Mesenchymal stem cell (in vitro differentiated cells and primary cell): ENCODE measurements around the gene KRT79.
A peak's percentile ranks its signal among the peaks of the same experiment; 100 is the strongest.

ENCODE experiments used
- DNase-seq: peaks from one replicate; pipeline ENCODE4 v3.0.0-alpha.2; 2013
- H2AFZ ChIP-seq: one replicate; pipeline ENCODE4 v1.6.1; 2013; ENCODE audit warnings: low read depth, mild to moderate bottlenecking, control low read depth, inconsistent platforms, low read length, moderate library complexity
- H2AK5ac ChIP-seq: 2 replicates; pipeline ENCODE4 v1.6.1; 2013; ENCODE audit warnings: low read length, moderate library complexity, mild to moderate bottlenecking, inconsistent platforms; ENCODE audit not compliant: severe bottlenecking
- H2BK120ac ChIP-seq: one replicate; pipeline ENCODE4 v1.6.1; 2013; ENCODE audit warnings: low read depth, mild to moderate bottlenecking, inconsistent platforms, low read length, moderate library complexity
- H2BK12ac ChIP-seq, 2 experiments: one replicate each; pipeline ENCODE4 v1.6.1; 2013; ENCODE audit warnings: inconsistent platforms in 2 of 2, low read length in 2 of 2, mild to moderate bottlenecking in 2 of 2, moderate library complexity in 2 of 2, control low read depth in 1 of 2
- H2BK15ac ChIP-seq: one replicate; pipeline ENCODE4 v1.6.1; 2013; ENCODE audit warnings: mild to moderate bottlenecking, low read depth, inconsistent platforms; ENCODE audit not compliant: poor library complexity, severe bottlenecking
- H2BK5ac ChIP-seq: 2 replicates; pipeline ENCODE4 v1.6.1; 2013; ENCODE audit warnings: low read depth, mild to moderate bottlenecking, low read length, control low read depth, inconsistent platforms; ENCODE audit not compliant: poor library complexity, severe bottlenecking
- H3K14ac ChIP-seq, 2 experiments: one replicate each; pipeline ENCODE4 v1.6.1; 2013; ENCODE audit warnings: inconsistent platforms in 2 of 2, low read length in 2 of 2, control low read depth in 1 of 2, mild to moderate bottlenecking in 1 of 2, moderate library complexity in 1 of 2
- H3K18ac ChIP-seq, 2 experiments: one replicate each; pipeline ENCODE4 v1.6.1; 2013; ENCODE audit warnings: inconsistent platforms in 2 of 2, low read length in 2 of 2, control low read depth in 1 of 2, low read depth in 1 of 2, mild to moderate bottlenecking in 1 of 2
- H3K23ac ChIP-seq, 2 experiments: one replicate each; pipeline ENCODE4 v1.6.1; 2013; ENCODE audit warnings: inconsistent platforms in 2 of 2, low read length in 2 of 2, mild to moderate bottlenecking in 2 of 2, moderate library complexity in 2 of 2, control low read depth in 1 of 2
- H3K27ac ChIP-seq: 2 replicates; pipeline ENCODE4 v1.5.1; 2013; ENCODE audit warnings: mild to moderate bottlenecking, moderate library complexity, low read length, control low read depth, inconsistent platforms; ENCODE audit not compliant: poor library complexity, severe bottlenecking
- H3K27me3 ChIP-seq, 2 experiments: 2 replicates each; pipeline versions ENCODE4 v1.6.1 to v1.7.0; 2013; ENCODE audit warnings: low read length in 2 of 2, mild to moderate bottlenecking in 2 of 2, moderate library complexity in 2 of 2, control low read depth in 1 of 2, inconsistent platforms in 1 of 2; ENCODE audit not compliant: control insufficient read depth in 1 of 2, insufficient read depth in 1 of 2
- H3K36me3 ChIP-seq, 2 experiments: 2 replicates each; pipeline versions ENCODE4 v1.6.1 to v1.7.0; 2013; ENCODE audit warnings: low read length in 2 of 2, control low read depth in 1 of 2, inconsistent platforms in 1 of 2, low read depth in 1 of 2, mild to moderate bottlenecking in 1 of 2; ENCODE audit not compliant: insufficient read depth in 2 of 2, control insufficient read depth in 1 of 2
- H3K4ac ChIP-seq, 2 experiments: one replicate each; pipeline ENCODE4 v1.6.1; 2013; ENCODE audit warnings: inconsistent platforms in 2 of 2, low read length in 2 of 2, mild to moderate bottlenecking in 2 of 2, moderate library complexity in 2 of 2, control low read depth in 1 of 2, low read depth in 1 of 2
- H3K4me1 ChIP-seq: 2 replicates; pipeline ENCODE4 v1.6.1; 2013; ENCODE audit warnings: low read depth, low read length, control low read depth; ENCODE audit not compliant: control insufficient read depth, insufficient read depth
- H3K4me2 ChIP-seq: 2 replicates; pipeline ENCODE4 v1.6.1; 2013; ENCODE audit warnings: low read length, mild to moderate bottlenecking, inconsistent platforms; ENCODE audit not compliant: poor library complexity, severe bottlenecking
- H3K4me3 ChIP-seq, 2 experiments: 2 replicates each; pipeline versions ENCODE4 v1.5.1 to v1.7.0; 2013; ENCODE audit warnings: low read length in 2 of 2, mild to moderate bottlenecking in 2 of 2, control low read depth in 1 of 2, low read depth in 1 of 2; ENCODE audit not compliant: insufficient read depth in 1 of 2
- H3K79me1 ChIP-seq: replicated peaks from 2 replicates; pipeline ENCODE4 v1.6.1; 2013; ENCODE audit warnings: mild to moderate bottlenecking, control low read depth, low read length, inconsistent platforms; ENCODE audit not compliant: poor library complexity, severe bottlenecking
- H3K9ac ChIP-seq: 2 replicates; pipeline ENCODE4 v1.7.0; 2013; ENCODE audit warnings: mild to moderate bottlenecking, low read length, moderate library complexity
- H3K9me3 ChIP-seq: 2 replicates; pipeline ENCODE4 v1.7.0; 2013; ENCODE audit warnings: mild to moderate bottlenecking, low read length; ENCODE audit not compliant: control insufficient read depth
- H4K8ac ChIP-seq: one replicate; pipeline ENCODE4 v1.6.1; 2013; ENCODE audit warnings: inconsistent platforms, mild to moderate bottlenecking, low read length, moderate library complexity
- H4K91ac ChIP-seq: one replicate; pipeline ENCODE4 v1.6.1; 2013; ENCODE audit warnings: mild to moderate bottlenecking, low read length, inconsistent platforms
- whole genome bisulfite sequencing: methylation state at CpG from one replicate; pipeline ENCODE4 v1.1.7; 2013; ENCODE audit warnings: mixed read lengths; 5-methylcytosine and 5-hydroxymethylcytosine counted together

The KRT79 gene

DNA sequence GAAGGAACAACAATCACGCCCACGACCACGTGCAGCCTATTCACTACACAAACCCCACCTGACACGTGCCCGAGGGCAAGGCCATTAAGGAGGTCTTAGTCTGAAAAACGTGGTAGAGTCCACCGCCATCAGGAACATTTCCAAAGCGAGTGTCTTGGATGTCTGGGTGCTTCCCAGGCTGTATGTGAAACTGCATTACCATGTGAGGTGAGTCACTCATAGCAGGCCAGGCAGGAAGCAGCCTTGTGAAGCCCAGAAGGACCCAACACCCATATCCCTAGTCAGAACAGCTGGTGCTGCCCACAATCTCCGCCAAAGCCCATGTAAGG, 3.3 kb upstream of the KRT79 start:
- Histone ChIP-seq H3K4me3 (no peak overlapping the region), H2AFZ (no peak overlapping the region), H2BK120ac (no peak overlapping the region), H3K23ac (no peak overlapping the region), H3K9me3 (no peaks in the 10 kb centered on the region), H3K4me2 (no peak overlapping the region), H2AK5ac (no peak overlapping the region), H3K27ac (no peak overlapping the region), H3K18ac (no peak overlapping the region), H3K9ac (no peak overlapping the region), H2BK5ac (no peak overlapping the region), H3K27me3 (peaks cover 5 to 38% of the 10 kb centered on the region in 2 experiments), H3K36me3 (peaks cover 0 to 2% of the 10 kb centered on the region in 2 experiments), H4K91ac (no peak overlapping the region), H3K4ac (no peak overlapping the region), H2BK12ac (no peak overlapping the region), H4K8ac (no peak overlapping the region), H2BK15ac (no peak overlapping the region), H3K14ac (no peak overlapping the region), H3K79me1 (no peaks in the 10 kb centered on the region), H3K4me1 (peaks cover 28% of the 10 kb centered on the region)
- WGBS: 77% methylated on average over 9 of the region's 9 CpGs
- DNase-seq: peak; percentile 86

DNA sequence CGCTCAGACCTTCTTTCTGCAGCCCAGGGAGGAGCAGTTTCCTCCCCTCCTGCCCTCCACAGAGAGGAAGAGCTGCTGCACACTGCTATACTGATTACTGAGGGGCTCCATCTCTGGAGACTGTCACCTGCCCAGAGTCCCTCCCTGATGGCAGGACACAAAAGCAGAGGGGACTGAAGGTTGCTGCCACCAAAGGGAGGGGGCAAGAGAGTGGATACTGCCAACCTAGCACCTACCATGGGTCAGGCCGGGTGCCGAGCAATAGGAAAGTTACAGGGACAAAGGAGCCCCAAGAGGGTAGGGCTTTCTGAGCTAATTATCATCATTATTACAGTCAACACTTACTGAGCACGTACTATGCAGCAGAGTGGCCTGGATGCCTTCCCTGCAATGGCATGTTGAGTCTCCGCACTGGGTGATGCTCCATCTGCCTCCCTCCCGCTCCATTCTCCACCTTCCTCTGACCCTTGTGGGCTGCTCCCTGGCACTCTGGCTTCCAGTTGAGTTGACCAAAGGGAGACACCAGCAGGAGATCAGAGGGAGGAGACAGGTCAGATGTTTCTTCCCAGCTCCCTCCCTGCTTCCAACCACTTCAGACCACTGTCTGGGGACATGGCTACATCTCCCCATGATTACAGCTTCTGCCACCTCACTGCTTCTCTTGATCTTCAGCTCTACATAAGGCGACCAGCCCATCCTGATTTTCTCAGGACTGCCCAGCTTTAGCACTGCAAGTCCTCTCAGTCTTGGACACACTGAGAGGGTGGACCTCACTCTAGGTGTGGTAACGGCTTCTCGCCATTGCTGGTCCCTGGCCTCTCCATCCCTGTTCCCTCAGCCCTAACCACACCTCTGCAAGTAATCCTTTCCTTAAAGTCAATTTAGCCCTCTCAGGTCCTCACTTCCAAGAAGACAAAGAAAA, 2.6 kb upstream of the KRT79 start:
- H3K4me2 ChIP-seq: no peak overlapping the region
- no peak overlapping the region for H2BK120ac ChIP-seq
- H3K9me3 ChIP-seq: no peaks in the 10 kb centered on the region
- H3K27me3 ChIP-seq: peaks cover under 1 to 38% of the 10 kb centered on the region in 2 experiments
- no peak overlapping the region for H3K23ac ChIP-seq
- no peak overlapping the region for H3K9ac ChIP-seq
- H3K4me3 ChIP-seq: no peak overlapping the region
- H4K91ac ChIP-seq: peak overlapping the region; percentile 71
- WGBS: 89% methylated on average over 9 of the region's 9 CpGs
- H2BK12ac ChIP-seq: peak overlapping the region in 1 of 2 experiments; percentile 64
- H3K4me1 ChIP-seq: peaks cover 28% of the 10 kb centered on the region
- no peak overlapping the region for H4K8ac ChIP-seq
- H3K18ac ChIP-seq: no peak overlapping the region
- no peak overlapping the region for H2BK5ac ChIP-seq
- H2AFZ ChIP-seq: no peak overlapping the region
- H3K4ac ChIP-seq: no peak overlapping the region
- peaks cover 0 to 2% of the 10 kb centered on the region in 2 experiments for H3K36me3 ChIP-seq
- no peaks in the 10 kb centered on the region for H3K79me1 ChIP-seq
- peak overlapping the region in 1 of 2 experiments; percentile 36 for H3K14ac ChIP-seq
- no peak overlapping the region for H2BK15ac ChIP-seq
- H3K27ac ChIP-seq: no peak overlapping the region
- H2AK5ac ChIP-seq: no peak overlapping the region
- DNase-seq: no peak

DNA sequence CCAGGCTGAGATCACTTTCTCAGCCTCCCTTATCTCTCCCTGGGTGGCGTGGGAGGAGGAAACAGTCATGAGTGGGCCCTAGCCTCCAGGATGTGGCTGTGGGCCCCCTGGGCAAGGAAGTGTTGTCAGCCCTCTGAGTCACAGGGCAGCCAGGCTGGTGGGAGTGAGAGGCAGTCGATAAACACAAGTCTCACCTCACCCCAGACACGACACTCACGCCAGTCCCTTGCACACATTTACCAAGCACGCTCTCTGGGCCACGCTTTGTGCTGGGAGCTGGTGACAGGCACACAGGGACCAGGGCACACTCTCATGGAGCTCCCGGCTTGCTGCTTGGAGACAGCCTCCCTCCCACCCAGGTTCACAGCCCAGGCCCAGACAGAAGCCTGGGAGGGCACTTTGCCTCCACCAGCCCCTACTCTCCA, 1.9 kb upstream of the KRT79 start:
- DNase-seq: peak; percentile 76
- H3K9ac ChIP-seq: no peak overlapping the region
- H4K91ac ChIP-seq: peak overlapping the region; percentile 71
- no peak overlapping the region for H2BK5ac ChIP-seq
- H3K4ac ChIP-seq: peak overlapping the region in 1 of 2 experiments; percentile 76
- H2BK12ac ChIP-seq: peak overlapping the region in 1 of 2 experiments; percentile 30
- H3K36me3 ChIP-seq: peaks cover 0 to 2% of the 10 kb centered on the region in 2 experiments
- peak overlapping the region; percentile 19 for H4K8ac ChIP-seq
- no peak overlapping the region for H3K4me2 ChIP-seq
- no peak overlapping the region for H3K18ac ChIP-seq
- H2BK15ac ChIP-seq: peak overlapping the region; percentile 55
- no peak overlapping the region for H2BK120ac ChIP-seq
- H2AK5ac ChIP-seq: no peak overlapping the region
- H3K4me1 ChIP-seq: peaks cover 28% of the 10 kb centered on the region
- no peak overlapping the region for H3K27ac ChIP-seq
- no peak overlapping the region for H3K4me3 ChIP-seq
- no peaks in the 10 kb centered on the region for H3K79me1 ChIP-seq
- H3K14ac ChIP-seq: no peak overlapping the region
- H3K9me3 ChIP-seq: no peaks in the 10 kb centered on the region
- no peak overlapping the region for H2AFZ ChIP-seq
- WGBS: 51% methylated on average over 6 of the region's 7 CpGs
- no peak overlapping the region for H3K23ac ChIP-seq
- peaks cover 0 to 39% of the 10 kb centered on the region in 2 experiments for H3K27me3 ChIP-seq

DNA sequence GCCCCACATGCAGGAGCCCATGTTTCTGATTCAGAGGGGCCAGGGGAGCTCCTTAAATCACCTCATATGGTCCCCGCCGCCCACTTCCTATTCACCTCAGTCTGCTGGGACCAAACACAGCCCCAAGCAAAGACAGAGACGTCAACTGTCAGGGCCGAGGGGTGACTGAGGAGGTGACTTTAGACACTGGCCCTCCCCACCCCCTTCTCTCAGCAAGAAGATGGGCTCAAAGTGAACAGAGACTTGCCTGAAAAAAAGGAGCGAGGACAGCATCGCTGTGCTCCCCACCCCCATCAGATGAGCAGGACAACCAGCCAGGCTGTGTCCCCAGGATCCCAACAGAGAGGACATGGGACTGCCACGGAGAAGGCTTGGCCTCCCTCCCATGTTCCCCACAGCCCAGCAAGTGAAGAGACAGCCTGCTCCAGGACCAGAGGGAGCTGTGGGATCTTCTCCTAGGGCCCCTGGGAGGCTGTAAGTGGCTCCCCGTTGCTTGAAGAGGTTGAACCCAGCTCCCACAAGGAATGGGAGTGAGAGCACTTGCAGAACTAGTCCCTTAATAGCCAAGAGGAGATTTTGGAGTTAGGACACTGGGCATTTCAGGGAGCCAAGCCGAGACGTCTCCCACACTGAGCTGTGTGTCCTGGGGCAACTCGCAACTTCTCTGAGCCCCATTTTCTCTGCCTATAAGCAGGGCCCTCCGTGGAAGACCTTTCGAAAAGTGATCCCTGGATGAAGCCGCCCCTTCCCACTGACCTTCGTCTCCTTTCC, 1.3 kb upstream of the KRT79 start:
- H3K14ac ChIP-seq: no peak overlapping the region
- H3K27ac ChIP-seq: no peak overlapping the region
- no peak overlapping the region for H3K9ac ChIP-seq
- no peaks in the 10 kb centered on the region for H3K9me3 ChIP-seq
- peak overlapping the region in 1 of 2 experiments; percentile 76 for H3K4ac ChIP-seq
- no peak overlapping the region for H3K4me3 ChIP-seq
- no peaks in the 10 kb centered on the region for H3K79me1 ChIP-seq
- peaks cover 0 to 35% of the 10 kb centered on the region in 2 experiments for H3K27me3 ChIP-seq
- peaks cover 28% of the 10 kb centered on the region for H3K4me1 ChIP-seq
- no peak overlapping the region for H3K4me2 ChIP-seq
- H4K8ac ChIP-seq: peak overlapping the region; percentile 33
- no peak overlapping the region for H2BK5ac ChIP-seq
- H2BK12ac ChIP-seq: peak overlapping the region in 1 of 2 experiments; percentile 30
- H3K36me3 ChIP-seq: peaks cover 0 to 2% of the 10 kb centered on the region in 2 experiments
- peak overlapping the region; percentile 2 for H4K91ac ChIP-seq
- H2AK5ac ChIP-seq: no peak overlapping the region
- H2BK120ac ChIP-seq: no peak overlapping the region
- no peak overlapping the region for H2AFZ ChIP-seq
- 87% methylated on average over 11 of the region's 15 CpGs for WGBS
- no peak overlapping the region for H2BK15ac ChIP-seq
- DNase-seq: no peak
- no peak overlapping the region for H3K23ac ChIP-seq
- no peak overlapping the region for H3K18ac ChIP-seq
